Ovary (tissue), 9 donors: ENCODE measurements around the gene DSG1. TPM values are rescaled to one million over a fixed set of nuclear protein-coding genes. Genes with fewer than 3 reads are reported as not detected.

Experiments used
- DNase-seq, 5 donors: peaks; one replicate each; pipeline ENCODE4 v3.0.0-alpha.2; 2019 to 2020
- H3K27ac ChIP-seq, 2 donors: fragments of 200-600 bp; one replicate each; pipeline versions ENCODE4 v1.5.1 to v1.8.0; 2019 to 2022
- H3K27me3 ChIP-seq: fragments of 200-600 bp; one replicate; pipeline ENCODE4 v1.8.0; 2022
- H3K36me3 ChIP-seq: fragments of 200-600 bp; sonication (generic); one replicate; pipeline ENCODE4 v1.5.1; 2019
- H3K4me1 ChIP-seq: one replicate; pipeline ENCODE4 v1.8.1; 2013; ENCODE audit warnings: mild to moderate bottlenecking, moderate library complexity; ENCODE audit not compliant: insufficient read depth
- H3K4me3 ChIP-seq: fragments of 200-600 bp; sonication (generic); one replicate; pipeline ENCODE4 v1.5.1; 2017
- H3K9me3 ChIP-seq, 2 donors: fragments of 200-600 bp in 1 of 2; sonication (generic) in 1 of 2; one replicate each; pipeline versions ENCODE4 v1.5.1 to v1.8.1; 2013 to 2019; ENCODE audit warnings: mild to moderate bottlenecking in 1 of 2, moderate library complexity in 1 of 2
- CTCF ChIP-seq, 3 donors: fragments of 450-650 bp in 2 of 3; fragments of 200-600 bp in 1 of 3; IDR thresholded peaks; one replicate each; pipeline versions ENCODE4 v1.5.1 to v1.8.0; 2016 to 2022; ENCODE audit warnings: antibody characterized with exemption in 3 of 3, mild to moderate bottlenecking in 1 of 3
- EP300 ChIP-seq: sonication (generic); formaldehyde crosslinking; IDR thresholded peaks from one replicate; pipeline ENCODE4 v1.6.1; 2017; ENCODE audit warnings: antibody characterized with exemption
- POLR2A ChIP-seq: fragments of 450-650 bp; IDR thresholded peaks from one replicate; pipeline ENCODE4 v1.6.1; 2017; ENCODE audit warnings: antibody characterized with exemption, mild to moderate bottlenecking, moderate library complexity
- WGBS, 3 donors: extraction: QIAGEN DNeasy Blood & Tissue Kit in 1 of 3; methylation state at CpG; one replicate each; pipeline versions ENCODE4 v1.1.5 to v1.1.7; 2013 to 2017; 5-methylcytosine and 5-hydroxymethylcytosine counted together
- intact Hi-C, 4 donors: fragments of 100-400 bp; cut with DNase I; formaldehyde crosslinking; loops; one replicate each; pipeline versions ENCODE4 v1.11.0 to v1.15.1; 2022 to 2023
- polyA plus RNA-seq, 2 donors: library from polyadenylated mRNA; stranded (reverse); fragments of 200-250 nt in 1 of 2; fragments of 350-450 nt in 1 of 2; fragmentation: Illumina TruSeq in 1 of 2; extraction: RNeasy Lipid Tissue Mini Kit (QIAGEN cat#74804) in 1 of 2; gene quantifications; one replicate each; pipeline ENCODE4 v1.2.3, GENCODE V29; 2013 to 2014
- total RNA-seq, 7 donors: library from RNA; depleted of rRNA in 2 of 7; stranded (reverse); fragments of >200 nt in 2 of 7; fragmentation: NEBNext Ultra II Directional in 3 of 7; extraction: Animal tissue kit (Norgen Biotek cat#: 25700) in 3 of 7; gene quantifications; one replicate each; pipeline versions ENCODE4 v1.1.0 to v1.2.4, GENCODE V29; 2016 to 2023
- donor health status: DM: no; HTN: no; CAD: no; lungs with moderate emphysema.
- donor health status: DM: no; HTN: no; CAD: no.
- donor health status: Bipolar disorder and iron deficiency.
- donor health status: DM: yes; HTN: yes; CAD: no.
- donor health status: DM: no; HTN: no; CAD: no.
- donor health status: DM: yes; HTN: yes; CAD: no.

The DSG1 gene
- total and polyA plus RNA-seq, 9 donors, result not detected

- Histone ChIP-seq H3K4me1 (no peaks in the 10 kb centered on the region), H3K27ac (no peak overlapping the region)
Observed at GRCh38 chr18:31386741-31387140, 68.8 kb downstream of the DSG1 start.

GRCh38 chr18:31393286-31393685 is 75.3 kb downstream of the DSG1 start:
- no peaks in the 10 kb centered on the region for H3K4me1 ChIP-seq
- no peaks in the 10 kb centered on the region for H3K9me3 ChIP-seq
- intact Hi-C loops, result no loop called here
- 82 to 94% (median 87%) methylated on average over 3 of the region's 3 CpGs for WGBS, 3 donors
- H3K27me3 ChIP-seq, result no peaks in the 10 kb centered on the region
- DNase-seq, result no peak
- H3K36me3 ChIP-seq, result no peaks in the 10 kb centered on the region
- no peak overlapping the region for H3K27ac ChIP-seq
- H3K4me3 ChIP-seq, result no peak overlapping the region
- TF ChIP-seq EP300 (no peak), POLR2A (no peak), CTCF (IDR thresholded peaks at IDR 0.05) (no peak)

More at GRCh38 chr18:31386741-31387140, 68.8 kb downstream of the DSG1 start:
- no peak overlapping the region for H3K4me3 ChIP-seq
- 85 to 90% (median 88%) methylated on average over 6 of the region's 6 CpGs for WGBS, 3 donors
- H3K9me3 ChIP-seq, result no peaks in the 10 kb centered on the region
- intact Hi-C loops, result no loop called here
- DNase-seq, result no peak
- no peak for TF ChIP-seq CTCF (IDR thresholded peaks at IDR 0.05)
- no peaks in the 10 kb centered on the region for H3K27me3 ChIP-seq
- H3K36me3 ChIP-seq, result no peaks in the 10 kb centered on the region

GRCh38 chr18:31396796-31397612 is 79.0 kb downstream of the DSG1 start:
- 61 to 78% (median 63%) methylated on average over 6 of the region's 6 CpGs for WGBS, 3 donors
- no peaks in the 10 kb centered on the region for H3K4me1 ChIP-seq
- intact Hi-C loops, result no loop called here

GRCh38 chr18:31398191-31398590 is 80.2 kb downstream of the DSG1 start:
- H3K36me3 ChIP-seq, result no peaks in the 10 kb centered on the region
- intact Hi-C loops, result no loop called here
- H3K4me1 ChIP-seq, result no peaks in the 10 kb centered on the region
- 38 to 41% (median 40%) methylated on average over 2 of the region's 2 CpGs for WGBS, 3 donors
- H3K9me3 ChIP-seq, result no peaks in the 10 kb centered on the region
- H3K4me3 ChIP-seq, result no peak overlapping the region
- H3K27ac ChIP-seq, result no peak overlapping the region
- no peaks in the 10 kb centered on the region for H3K27me3 ChIP-seq
- no peak for TF ChIP-seq EP300
- no peak for TF ChIP-seq CTCF (IDR thresholded peaks at IDR 0.05)
- TF ChIP-seq POLR2A, result no peak
- no peak for DNase-seq

More at GRCh38 chr18:31396796-31397612, 79.0 kb downstream of the DSG1 start:
- TF ChIP-seq POLR2A, result no peak
- TF ChIP-seq EP300, result no peak
- TF ChIP-seq CTCF (IDR thresholded peaks at IDR 0.05), result no peak
- Histone ChIP-seq H3K36me3 (no peaks in the 10 kb centered on the region), H3K9me3 (no peaks in the 10 kb centered on the region), H3K27ac (no peak overlapping the region), H3K4me3 (no peak overlapping the region), H3K27me3 (no peaks in the 10 kb centered on the region)
- no peak for DNase-seq
